ENCODE results near the gene C12orf42.
"Not testable (repeated sequence)": the region's sequence is repeated elsewhere in the genome, so short reads cannot be mapped to it uniquely, and the experiment has no call there.

Gene C12orf42

GRCh38 chr12:103494734-103495468 is 867 bp downstream of the C12orf42 start:
- DNase-seq, result peak in 1 of 2 experiments; percentile 57

GRCh38 chr12:103494051-103494733 is 1.6 kb downstream of the C12orf42 start:
- no peak for DNase-seq

- DNase-seq, result no peak
These were observed 2.6 kb downstream of the C12orf42 start for GRCh38 chr12:103493199-103493598.

- no peak for DNase-seq
These were observed 13.4 kb downstream of the C12orf42 start for GRCh38 chr12:103482365-103482764.

GRCh38 chr12:103475073-103475472 is 20.7 kb downstream of the C12orf42 start:
- DNase-seq, result no peak

GRCh38 chr12:103470664-103471063 is 25.1 kb downstream of the C12orf42 start:
- DNase-seq, result no peak

- no peak for DNase-seq
These were observed 26.0 kb downstream of the C12orf42 start for GRCh38 chr12:103469719-103470118.

- no peak for DNase-seq
These were observed 26.9 kb downstream of the C12orf42 start for GRCh38 chr12:103468837-103469236.

GRCh38 chr12:103462675-103463074 is 33.1 kb downstream of the C12orf42 start:
- DNase-seq, result no peak

GRCh38 chr12:103457471-103457870 is 38.3 kb downstream of the C12orf42 start:
- no peak for DNase-seq

- no peak for DNase-seq
These were observed 39.8 kb downstream of the C12orf42 start for GRCh38 chr12:103456006-103456405.

- no peak for DNase-seq
These were observed 40.6 kb downstream of the C12orf42 start for GRCh38 chr12:103455020-103455763.

GRCh38 chr12:103444983-103445382 is 50.8 kb downstream of the C12orf42 start:
- no peak for DNase-seq

GRCh38 chr12:103442822-103443221 is 52.9 kb downstream of the C12orf42 start:
- DNase-seq, result no peak

GRCh38 chr12:103442182-103442555 is 53.6 kb downstream of the C12orf42 start:
- no peak for DNase-seq

GRCh38 chr12:103441437-103442181 is 54.2 kb downstream of the C12orf42 start:
- DNase-seq, result no peak

GRCh38 chr12:103434165-103435105 is 61.3 kb downstream of the C12orf42 start:
- DNase-seq, result not testable (repeated sequence)

- no peak for DNase-seq
These were observed 63.8 kb downstream of the C12orf42 start for GRCh38 chr12:103431950-103432349.

GRCh38 chr12:103431387-103431786 is 64.4 kb downstream of the C12orf42 start:
- DNase-seq, result no peak

GRCh38 chr12:103425674-103426073 is 70.1 kb downstream of the C12orf42 start:
- not testable (repeated sequence) for DNase-seq

- not testable (repeated sequence) for DNase-seq
These were observed 70.8 kb downstream of the C12orf42 start for GRCh38 chr12:103424849-103425586.

Data from NCI-H1930 (cell line).